WTC11 (cell line): ENCODE measurements around the gene MGST1. TPM values are rescaled to one million over a fixed set of nuclear protein-coding genes. Genes with fewer than 3 reads are reported as not detected.

Experiments used
- ATAC-seq: fragments of 200-7000 bp; cut with Tn5 transposase; 2 replicates; pipeline ENCODE4 v1.10.0; 2021; ENCODE audit warnings: mild to moderate bottlenecking, moderate library complexity
- CTCF ChIA-PET: fragments of 300-600 bp; sonication (Branson Sonifier 250); formaldehyde crosslinking; loops from one replicate; lab custom pipeline; 2021; ENCODE audit warnings: antibody characterized with exemption; lab: Charles Lee
- POLR2A ChIA-PET: fragments of 350-600 bp; sonication (Branson Sonifier 250); formaldehyde crosslinking; loops from one replicate; lab custom pipeline; 2021; ENCODE audit warnings: antibody characterized with exemption; lab: Charles Lee
- DNase-seq: peaks from one replicate; pipeline ENCODE4 v3.0.0; 2021; ENCODE audit warnings: low spot score
- H3K27ac Mint-ChIP-seq: 2 replicates; pipeline ENCODE4 v1.8.0; 2021; ENCODE audit warnings: mixed read lengths
- H3K27me3 Mint-ChIP-seq: 2 replicates; pipeline ENCODE4 v1.8.0; 2021; ENCODE audit warnings: low read depth, mild to moderate bottlenecking, moderate library complexity, mixed read lengths
- H3K36me3 Mint-ChIP-seq: 2 replicates; pipeline ENCODE4 v1.8.0; 2021; ENCODE audit warnings: mixed read lengths
- H3K4me1 Mint-ChIP-seq: 2 replicates; pipeline ENCODE4 v1.8.0; 2022; ENCODE audit warnings: mixed read lengths
- H3K4me3 Mint-ChIP-seq: 2 replicates; pipeline ENCODE4 v1.8.0; 2021; ENCODE audit warnings: mild to moderate bottlenecking, moderate library complexity, mixed read lengths
- H3K9me3 Mint-ChIP-seq: 2 replicates; pipeline ENCODE4 v1.8.0; 2021; ENCODE audit warnings: mixed read lengths
- FOXP4 ChIP-seq: sonication (generic); formaldehyde crosslinking; IDR thresholded peaks from 2 replicates; pipeline ENCODE4 v1.8.0; 2022; ENCODE audit warnings: mild to moderate bottlenecking, missing genetic modification reagents
- IRF2 ChIP-seq: sonication (generic); formaldehyde crosslinking; IDR thresholded peaks from 2 replicates; pipeline ENCODE4 v1.8.0; 2022; ENCODE audit warnings: low read depth, missing genetic modification reagents, borderline replicate concordance
- JAZF1 ChIP-seq: fragments of 250-450 bp; sonication (Bioruptor Pico); IDR thresholded peaks from 2 replicates; pipeline ENCODE4 v1.9.0; 2021; ENCODE audit warnings: moderate library complexity, mild to moderate bottlenecking, inconsistent platforms
- MYBL2 ChIP-seq: sonication (generic); formaldehyde crosslinking; IDR thresholded peaks from 2 replicates; pipeline ENCODE4 v1.8.1; 2023; ENCODE audit warnings: mild to moderate bottlenecking, moderate library complexity, missing genetic modification reagents
- NFYB ChIP-seq: sonication (generic); formaldehyde crosslinking; conservative IDR thresholded peaks from 2 replicates; pipeline ENCODE4 v1.8.0; 2022; ENCODE audit warnings: low read depth, missing genetic modification reagents
- OVOL2 ChIP-seq: fragments of 250-450 bp; sonication (Bioruptor Pico); IDR thresholded peaks from 2 replicates; pipeline ENCODE4 v1.9.0; 2021; ENCODE audit warnings: mild to moderate bottlenecking, borderline replicate concordance
- PRRX2 ChIP-seq: fragments of 250-450 bp; sonication (Bioruptor Pico); IDR thresholded peaks from 2 replicates; pipeline ENCODE4 v1.8.0; 2021; ENCODE audit warnings: mild to moderate bottlenecking
- RELA ChIP-seq: sonication (generic); formaldehyde crosslinking; IDR thresholded peaks from 2 replicates; pipeline ENCODE4 v1.8.1; 2022; ENCODE audit warnings: missing genetic modification reagents, mild to moderate bottlenecking, borderline replicate concordance
- RORB ChIP-seq: fragments of 250-450 bp; sonication (Bioruptor Pico); IDR thresholded peaks from 2 replicates; pipeline ENCODE4 v1.9.0; 2021; ENCODE audit warnings: mild to moderate bottlenecking
- TEAD1 ChIP-seq: sonication (generic); formaldehyde crosslinking; IDR thresholded peaks from 2 replicates; pipeline ENCODE4 v1.8.0; 2022; ENCODE audit warnings: mild to moderate bottlenecking, missing genetic modification reagents
- ZNF532 ChIP-seq: fragments of 250-450 bp; sonication (Bioruptor Pico); IDR thresholded peaks from 2 replicates; pipeline ENCODE4 v1.9.0; 2021; ENCODE audit warnings: mild to moderate bottlenecking, borderline replicate concordance
- total RNA-seq: library from RNA; stranded (reverse); gene quantifications from 3 replicates; pipeline ENCODE4 v1.2.3, GENCODE V29; 2021
- TF ChIP-seq, protein P1 (sequence below): fragments of 250-450 bp; sonication (Bioruptor Pico); IDR thresholded peaks from 2 replicates; pipeline ENCODE4 v1.8.0; 2021; ENCODE audit warnings: mild to moderate bottlenecking
- TF ChIP-seq, protein P2 (sequence below): fragments of 200-600 bp; IDR thresholded peaks from 2 replicates; pipeline ENCODE4 v1.8.0; 2022; ENCODE audit warnings: antibody characterized with exemption
- TF ChIP-seq, protein P3 (sequence below): sonication (generic); formaldehyde crosslinking; IDR thresholded peaks from 2 replicates; pipeline ENCODE4 v1.8.0; 2023; ENCODE audit warnings: missing genetic modification reagents
- TF ChIP-seq, protein P4 (sequence below): fragments of 250-450 bp; sonication (Bioruptor Pico); IDR thresholded peaks from 2 replicates; pipeline ENCODE4 v1.9.0; 2021; ENCODE audit warnings: moderate library complexity, mild to moderate bottlenecking, inconsistent platforms, borderline replicate concordance

MGST1 gene
- total RNA-seq, 1 experiment from 2014 or later: 285 TPM

DNA sequence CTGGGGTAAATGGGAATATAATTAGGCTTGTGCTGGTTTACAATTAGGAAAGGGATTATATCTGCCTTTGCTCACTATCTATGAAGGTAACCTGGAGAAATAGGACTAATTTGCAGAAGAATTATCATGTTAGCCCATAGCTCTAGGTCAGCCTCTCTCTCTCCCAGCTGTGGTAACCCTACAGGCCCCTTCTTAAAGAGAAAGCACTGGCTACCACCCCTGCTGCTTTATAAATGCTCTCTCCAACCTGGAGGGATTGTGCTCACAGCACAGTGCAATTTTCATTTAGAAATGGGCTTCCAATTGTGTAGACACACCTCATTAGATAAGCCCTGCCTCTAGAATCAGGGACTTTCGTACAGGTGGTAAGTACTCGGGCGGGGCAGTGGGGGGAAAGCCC lies 22.7 kb upstream of the MGST1 start (continued):
- TF ChIP-seq, protein P1, sequence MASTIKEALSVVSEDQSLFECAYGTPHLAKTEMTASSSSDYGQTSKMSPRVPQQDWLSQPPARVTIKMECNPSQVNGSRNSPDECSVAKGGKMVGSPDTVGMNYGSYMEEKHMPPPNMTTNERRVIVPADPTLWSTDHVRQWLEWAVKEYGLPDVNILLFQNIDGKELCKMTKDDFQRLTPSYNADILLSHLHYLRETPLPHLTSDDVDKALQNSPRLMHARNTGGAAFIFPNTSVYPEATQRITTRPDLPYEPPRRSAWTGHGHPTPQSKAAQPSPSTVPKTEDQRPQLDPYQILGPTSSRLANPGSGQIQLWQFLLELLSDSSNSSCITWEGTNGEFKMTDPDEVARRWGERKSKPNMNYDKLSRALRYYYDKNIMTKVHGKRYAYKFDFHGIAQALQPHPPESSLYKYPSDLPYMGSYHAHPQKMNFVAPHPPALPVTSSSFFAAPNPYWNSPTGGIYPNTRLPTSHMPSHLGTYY (CRISPR knock-in tag): no peak
- TF ChIP-seq IRF2 (CRISPR knock-in tag) (no peak), ZNF532 (CRISPR knock-in tag) (no peak)
- TF ChIP-seq, protein P2, sequence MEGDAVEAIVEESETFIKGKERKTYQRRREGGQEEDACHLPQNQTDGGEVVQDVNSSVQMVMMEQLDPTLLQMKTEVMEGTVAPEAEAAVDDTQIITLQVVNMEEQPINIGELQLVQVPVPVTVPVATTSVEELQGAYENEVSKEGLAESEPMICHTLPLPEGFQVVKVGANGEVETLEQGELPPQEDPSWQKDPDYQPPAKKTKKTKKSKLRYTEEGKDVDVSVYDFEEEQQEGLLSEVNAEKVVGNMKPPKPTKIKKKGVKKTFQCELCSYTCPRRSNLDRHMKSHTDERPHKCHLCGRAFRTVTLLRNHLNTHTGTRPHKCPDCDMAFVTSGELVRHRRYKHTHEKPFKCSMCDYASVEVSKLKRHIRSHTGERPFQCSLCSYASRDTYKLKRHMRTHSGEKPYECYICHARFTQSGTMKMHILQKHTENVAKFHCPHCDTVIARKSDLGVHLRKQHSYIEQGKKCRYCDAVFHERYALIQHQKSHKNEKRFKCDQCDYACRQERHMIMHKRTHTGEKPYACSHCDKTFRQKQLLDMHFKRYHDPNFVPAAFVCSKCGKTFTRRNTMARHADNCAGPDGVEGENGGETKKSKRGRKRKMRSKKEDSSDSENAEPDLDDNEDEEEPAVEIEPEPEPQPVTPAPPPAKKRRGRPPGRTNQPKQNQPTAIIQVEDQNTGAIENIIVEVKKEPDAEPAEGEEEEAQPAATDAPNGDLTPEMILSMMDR: no peak

DNA sequence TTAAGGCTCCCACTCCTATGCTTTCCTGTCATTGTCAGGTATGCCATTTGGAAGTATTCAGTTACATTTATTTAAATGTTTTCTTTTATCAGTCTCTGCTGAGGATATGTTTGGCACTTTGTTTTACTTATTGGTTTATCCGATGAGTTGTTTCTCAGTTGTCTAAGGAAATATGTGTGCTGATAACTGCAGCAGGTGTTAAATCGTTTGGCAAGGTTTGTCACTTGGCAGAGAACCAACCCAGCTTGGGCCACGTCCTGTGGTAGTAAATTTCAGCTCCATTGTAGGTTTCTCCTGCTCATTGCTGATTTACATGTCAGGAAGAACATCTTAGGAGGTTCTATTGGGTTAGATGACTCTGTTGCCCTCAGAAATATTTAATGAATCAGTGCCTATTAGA lies 22.0 kb upstream of the MGST1 start:
- Mint-ChIP-seq H3K27me3 (no peaks in the 10 kb centered on the region; the same call in 1 of the 2 replicates), H3K4me1 (peaks cover 6% of the 10 kb centered on the region; the same call in 1 of the 2 replicates), H3K9me3 (peaks cover 13% of the 10 kb centered on the region), H3K36me3 (no peaks in the 10 kb centered on the region), H3K4me3 (no peak overlapping the region), H3K27ac (no peak overlapping the region)
- ATAC-seq: no peak
- POLR2A ChIA-PET: no interaction called here
- CTCF ChIA-PET: no interaction called here
- TF ChIP-seq PRRX2 (CRISPR knock-in tag): no peak
- no peak for TF ChIP-seq NFYB (CRISPR knock-in tag)
- no peak for TF ChIP-seq TEAD1 (CRISPR knock-in tag)
- TF ChIP-seq RORB (CRISPR knock-in tag): no peak
- no peak for TF ChIP-seq OVOL2
- TF ChIP-seq, protein P3, sequence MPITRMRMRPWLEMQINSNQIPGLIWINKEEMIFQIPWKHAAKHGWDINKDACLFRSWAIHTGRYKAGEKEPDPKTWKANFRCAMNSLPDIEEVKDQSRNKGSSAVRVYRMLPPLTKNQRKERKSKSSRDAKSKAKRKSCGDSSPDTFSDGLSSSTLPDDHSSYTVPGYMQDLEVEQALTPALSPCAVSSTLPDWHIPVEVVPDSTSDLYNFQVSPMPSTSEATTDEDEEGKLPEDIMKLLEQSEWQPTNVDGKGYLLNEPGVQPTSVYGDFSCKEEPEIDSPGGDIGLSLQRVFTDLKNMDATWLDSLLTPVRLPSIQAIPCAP (CRISPR knock-in tag): no peak
- no peak for TF ChIP-seq FOXP4 (CRISPR knock-in tag)
- TF ChIP-seq MYBL2 (CRISPR knock-in tag): no peak
- no peak for TF ChIP-seq JAZF1
- TF ChIP-seq ZNF532 (CRISPR knock-in tag): no peak
- TF ChIP-seq, protein P4, sequence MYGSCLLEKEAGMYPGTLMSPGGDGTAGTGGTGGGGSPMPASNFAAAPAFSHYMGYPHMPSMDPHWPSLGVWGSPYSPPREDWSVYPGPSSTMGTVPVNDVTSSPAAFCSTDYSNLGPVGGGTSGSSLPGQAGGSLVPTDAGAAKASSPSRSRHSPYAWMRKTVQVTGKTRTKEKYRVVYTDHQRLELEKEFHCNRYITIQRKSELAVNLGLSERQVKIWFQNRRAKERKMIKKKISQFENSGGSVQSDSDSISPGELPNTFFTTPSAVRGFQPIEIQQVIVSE (CRISPR knock-in tag): no peak
- no peak for TF ChIP-seq RELA
- DNase-seq: no peak
